Sigmoid colon (tissue), 4 donors: Measurements from ENCODE around the gene SSU72.

Source experiments
- EP300 ChIP-seq, 4 donors: sonication (generic); formaldehyde crosslinking; IDR thresholded peaks; one replicate each; pipeline ENCODE4 v1.6.1; 2017; ENCODE audit warnings: antibody characterized with exemption in 4 of 4
- POLR2A ChIP-seq, 2 donors: fragments of 450-650 bp; IDR thresholded peaks; one replicate each; pipeline ENCODE4 v1.6.1; 2016; ENCODE audit warnings: antibody characterized with exemption in 2 of 2, mild to moderate bottlenecking in 2 of 2, moderate library complexity in 2 of 2
- POLR2AphosphoS5 ChIP-seq, 4 donors: sonication (generic); formaldehyde crosslinking; IDR thresholded peaks; one replicate each; pipeline ENCODE4 v1.6.1; 2017; ENCODE audit warnings: antibody characterized with exemption in 4 of 4
- TF ChIP-seq, protein P1 (sequence below), 4 experiments: fragments of 450-650 bp in 3 of 4; fragments of 200-600 bp in 1 of 4; IDR thresholded peaks; one replicate each; pipeline ENCODE4 v1.5.1; 2016 to 2019; ENCODE audit warnings: antibody characterized with exemption in 4 of 4, mild to moderate bottlenecking in 3 of 4, moderate library complexity in 2 of 4

DNA sequence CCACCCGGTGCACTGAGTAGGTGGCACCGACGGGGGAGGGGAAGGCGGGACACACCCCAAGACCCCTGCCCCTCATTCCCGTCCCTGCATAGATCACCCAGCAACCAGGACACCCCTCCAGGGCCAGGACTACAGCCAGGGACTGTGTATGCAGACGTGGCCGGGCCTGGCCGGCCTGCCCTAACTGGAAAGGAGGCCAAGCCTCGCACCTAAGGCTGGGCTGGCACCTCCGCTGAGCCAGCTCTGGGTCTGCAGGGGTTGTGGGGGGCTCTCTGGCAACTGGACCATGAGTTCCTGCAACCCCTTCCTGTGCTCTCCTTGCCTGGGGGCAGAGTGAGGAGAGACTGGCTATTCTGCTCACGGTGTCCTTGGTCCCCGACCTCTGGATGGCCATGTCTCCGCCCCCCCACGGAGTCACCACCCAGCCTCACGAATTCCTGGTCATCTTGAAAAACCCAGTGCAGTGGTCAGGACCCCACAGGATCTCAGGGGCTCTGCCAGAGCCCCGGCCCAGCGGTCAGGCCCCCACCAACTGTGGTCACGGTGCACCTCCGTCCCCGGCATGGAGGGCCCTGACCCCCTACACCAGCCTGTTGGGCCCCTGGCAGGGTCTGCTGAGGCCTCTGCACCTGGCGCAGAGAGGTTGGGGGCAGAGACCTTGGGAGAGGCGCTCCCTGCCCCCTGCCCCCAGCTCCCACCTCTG, 26.3 kb upstream of the SSU72 start:
- TF ChIP-seq, protein P1, sequence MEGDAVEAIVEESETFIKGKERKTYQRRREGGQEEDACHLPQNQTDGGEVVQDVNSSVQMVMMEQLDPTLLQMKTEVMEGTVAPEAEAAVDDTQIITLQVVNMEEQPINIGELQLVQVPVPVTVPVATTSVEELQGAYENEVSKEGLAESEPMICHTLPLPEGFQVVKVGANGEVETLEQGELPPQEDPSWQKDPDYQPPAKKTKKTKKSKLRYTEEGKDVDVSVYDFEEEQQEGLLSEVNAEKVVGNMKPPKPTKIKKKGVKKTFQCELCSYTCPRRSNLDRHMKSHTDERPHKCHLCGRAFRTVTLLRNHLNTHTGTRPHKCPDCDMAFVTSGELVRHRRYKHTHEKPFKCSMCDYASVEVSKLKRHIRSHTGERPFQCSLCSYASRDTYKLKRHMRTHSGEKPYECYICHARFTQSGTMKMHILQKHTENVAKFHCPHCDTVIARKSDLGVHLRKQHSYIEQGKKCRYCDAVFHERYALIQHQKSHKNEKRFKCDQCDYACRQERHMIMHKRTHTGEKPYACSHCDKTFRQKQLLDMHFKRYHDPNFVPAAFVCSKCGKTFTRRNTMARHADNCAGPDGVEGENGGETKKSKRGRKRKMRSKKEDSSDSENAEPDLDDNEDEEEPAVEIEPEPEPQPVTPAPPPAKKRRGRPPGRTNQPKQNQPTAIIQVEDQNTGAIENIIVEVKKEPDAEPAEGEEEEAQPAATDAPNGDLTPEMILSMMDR (IDR thresholded peaks at IDR 0.05): no peak
- TF ChIP-seq EP300 (IDR thresholded peaks at IDR 0.05) (no peak), POLR2AphosphoS5 (IDR thresholded peaks at IDR 0.05) (no peak), POLR2A (IDR thresholded peaks at IDR 0.05) (no peak)
